Body of pancreas (tissue), 4 donors: ENCODE results near the gene NUBP1. TPM values are rescaled to one million over a fixed set of nuclear protein-coding genes. Genes with fewer than 3 reads are reported as not detected.

Experiments used
- ATAC-seq: fragments of 150-250 bp; one replicate; pipeline ENCODE4 v1.9.1; 2016
- DNase-seq, 4 donors: peaks; one replicate each; pipeline ENCODE4 v3.0.0-alpha.2; 2019
- H3K27ac ChIP-seq, 4 donors: fragments of 200-600 bp; sonication (generic); 1 replicate in 3 of 4; 2 replicates in 1 of 4; pipeline versions ENCODE4 v1.5.1 to v1.6.1; 2016 to 2019; ENCODE audit warnings: mild to moderate bottlenecking in 1 of 4, mixed read lengths in 1 of 4, moderate library complexity in 1 of 4
- H3K27me3 ChIP-seq, 2 donors: fragments of 200-600 bp; sonication (generic); one replicate each; pipeline ENCODE4 v1.6.0; 2016; ENCODE audit warnings: mild to moderate bottlenecking in 1 of 2
- H3K36me3 ChIP-seq, 2 donors: fragments of 200-600 bp; sonication (generic); replicated peaks in 1 of 2; 2 replicates each; pipeline ENCODE4 v1.5.1; 2016; ENCODE audit warnings: low read depth in 2 of 2; ENCODE audit not compliant: insufficient read depth in 1 of 2
- H3K4me1 ChIP-seq: fragments of 200-600 bp; sonication (generic); one replicate; pipeline ENCODE4 v1.6.0; 2016
- H3K4me3 ChIP-seq, 2 donors: fragments of 200-600 bp; sonication (generic); 1 replicate in 1 of 2; 2 replicates in 1 of 2; pipeline ENCODE4 v1.5.1; 2016 to 2019
- H3K9me3 ChIP-seq, 3 donors: fragments of 200-600 bp; sonication (generic); 1 replicate in 2 of 3; 2 replicates in 1 of 3; pipeline ENCODE4 v1.5.1; 2016
- CTCF ChIP-seq, 7 experiments: fragments of 450-650 bp in 4 of 7; fragments of 200-600 bp in 3 of 7; sonication (generic) in 3 of 7; IDR thresholded peaks; one replicate each; pipeline ENCODE4 v1.5.1; 2016 to 2019; ENCODE audit warnings: antibody characterized with exemption in 7 of 7
- POLR2A ChIP-seq, 3 donors: fragments of 450-650 bp; IDR thresholded peaks; one replicate each; pipeline ENCODE4 v1.6.1; 2016; ENCODE audit warnings: antibody characterized with exemption in 3 of 3, mild to moderate bottlenecking in 2 of 3
- WGBS, 2 donors: methylation state at CpG; one replicate each; pipeline ENCODE4 v1.1.5; 2017; 5-methylcytosine and 5-hydroxymethylcytosine counted together
- intact Hi-C: fragments of 100-400 bp; cut with DNase I; formaldehyde crosslinking; loops from one replicate; pipeline ENCODE4 v1.15.1; 2023
- total RNA-seq, 2 donors: library from RNA; depleted of rRNA; stranded (reverse); fragments of >200 nt; gene quantifications; one replicate each; pipeline ENCODE4 v1.1.0, GENCODE V29; 2016

NUBP1 gene
- total RNA-seq, 2 donors from 2014 or later: 13.8 to 31.9 TPM

- no peak overlapping the region for H3K27ac ChIP-seq
- DNase-seq (no peak), ATAC-seq (no peak)
- no peak overlapping the region for H3K4me3 ChIP-seq
- 55 to 64% methylated on average over 4 of the region's 4 CpGs for WGBS, 2 donors
- H3K4me1 ChIP-seq: no peaks in the 10 kb centered on the region
- TF ChIP-seq CTCF (IDR thresholded peaks at IDR 0.05) (no peak), POLR2A (IDR thresholded peaks at IDR 0.05) (no peak)
- intact Hi-C loops: no loop called here
- H3K27me3 ChIP-seq: no peaks in the 10 kb centered on the region
- no peaks in the 10 kb centered on the region for H3K9me3 ChIP-seq
- H3K36me3 ChIP-seq: no peaks in the 10 kb centered on the region
These were observed 34.7 kb upstream of the NUBP1 start for GRCh38 chr16:10708969-10709368.

GRCh38 chr16:10728003-10728887 lies 15.4 kb upstream of the NUBP1 start:
- Histone ChIP-seq H3K9me3 (no peaks in the 10 kb centered on the region), H3K27me3 (no peaks in the 10 kb centered on the region), H3K4me3 (no peak overlapping the region), H3K27ac (no peak overlapping the region), H3K4me1 (no peaks in the 10 kb centered on the region), H3K36me3 (no peaks in the 10 kb centered on the region)
- DNase-seq: peak in 1 of 4 donors; percentile 31
- TF ChIP-seq POLR2A (IDR thresholded peaks at IDR 0.05) (no peak), CTCF (IDR thresholded peaks at IDR 0.05) (no peak)
- intact Hi-C loops: loop anchor here (5.0 kb wide), 1 partner anchor 201 kb away; no protein-coding TSS in a partner anchor
- 42% methylated on average over 15 to 16 of the region's 16 CpGs for WGBS, 2 donors
- no peak for ATAC-seq

GRCh38 chr16:10729104-10730048 lies 14.3 kb upstream of the NUBP1 start:
- Histone ChIP-seq H3K4me1 (no peaks in the 10 kb centered on the region), H3K4me3 (no peak overlapping the region), H3K36me3 (no peaks in the 10 kb centered on the region), H3K9me3 (no peaks in the 10 kb centered on the region), H3K27me3 (no peaks in the 10 kb centered on the region), H3K27ac (no peak overlapping the region)
- 73 to 75% methylated on average over 17 to 19 of the region's 19 CpGs for WGBS, 2 donors
- no peak for ATAC-seq
- no peak for DNase-seq
- TF ChIP-seq POLR2A (IDR thresholded peaks at IDR 0.05) (no peak), CTCF (IDR thresholded peaks at IDR 0.05) (no peak)
- intact Hi-C loops: loop anchor here (5.0 kb wide), 2 partner anchors 202 to 212 kb away; no protein-coding TSS in a partner anchor

- Histone ChIP-seq H3K4me1 (no peaks in the 10 kb centered on the region), H3K4me3 (no peak overlapping the region), H3K36me3 (no peaks in the 10 kb centered on the region), H3K27me3 (no peaks in the 10 kb centered on the region), H3K9me3 (no peaks in the 10 kb centered on the region), H3K27ac (no peak overlapping the region)
- DNase-seq (no peak), ATAC-seq (no peak)
- TF ChIP-seq POLR2A (IDR thresholded peaks at IDR 0.05): no peak
- intact Hi-C loops: loop anchor here (5.0 kb wide), 1 partner anchor 214 kb away; no protein-coding TSS in a partner anchor
- 47 to 54% methylated on average over 7 of the region's 7 CpGs for WGBS, 2 donors
These were observed 11.9 kb upstream of the NUBP1 start for GRCh38 chr16:10731790-10732189.
